ENCODE results near the gene CCR6. TPM values are rescaled to one million over a fixed set of nuclear protein-coding genes. Genes with fewer than 3 reads are reported as not detected.

CCR6 gene
- total and polyA plus RNA-seq, 10 of the 15 experiments (the other 5 are each of a cell fraction or from before 2014, with no cell fraction given): 2.2 to 7.6 (median 6.7) TPM

GRCh38 chr6:167129562-167129961, 6.7 kb downstream of the CCR6 start (continued):
- TF ChIP-seq CUX1 (IDR thresholded peaks at IDR 0.05; ENCODE audit: insufficient replicate concordance, low read depth, low read length) (no peak), TAF1 (IDR thresholded peaks at IDR 0.05; ENCODE audit: borderline replicate concordance, low read depth, low read length) (no peak), NFIC (IDR thresholded peaks at IDR 0.05; ENCODE audit: low read depth, low read length) (0 out of 2 replicates have a peak, but pooled peaks have one; percentile 20)

DNA sequence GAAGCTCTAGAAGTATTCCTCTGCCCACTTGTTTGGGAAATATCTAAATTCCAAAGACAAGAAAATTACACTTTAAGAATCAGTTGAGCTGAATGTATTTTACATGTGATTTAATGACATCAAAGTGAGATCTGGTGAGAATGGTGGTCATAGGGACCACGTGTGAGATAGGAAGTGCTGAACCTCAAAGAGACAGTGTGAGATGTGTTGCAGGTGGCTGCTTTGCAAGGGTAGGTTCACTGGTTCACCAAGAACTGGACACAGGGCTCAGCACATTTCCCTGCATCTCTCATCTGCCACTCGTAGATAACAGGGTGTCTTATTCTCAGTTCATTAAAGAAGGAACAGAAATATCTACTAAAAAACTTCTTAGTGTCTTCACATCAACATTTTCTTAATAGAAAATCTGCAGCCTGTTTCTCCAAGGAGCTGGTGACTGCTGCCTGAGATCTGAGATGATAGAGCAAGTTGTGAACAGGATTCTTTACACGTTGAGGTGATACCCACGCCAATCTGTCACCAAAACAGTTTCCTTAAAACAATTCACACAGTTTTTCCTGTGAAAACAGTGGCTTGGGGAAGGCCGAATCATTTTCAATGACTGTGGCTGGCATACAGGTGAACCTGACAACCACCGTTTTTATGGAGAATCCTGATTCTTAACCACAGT, 7.2 kb downstream of the CCR6 start:
- CTCF ChIA-PET: interaction anchor here (0.9 to 5.3 kb wide), 13 partner anchors 9 to 141 kb away, joined by 3 to 60 read pairs (median 8); partner anchors contain the start of gene CEP43
- SMC1A ChIA-PET (ENCODE audit: uncharacterized antibody, unreplicated experiment): interaction anchor here (0.7 to 21.7 kb wide), 19 partner anchors 8 to 179 kb away, joined by 3 to 542 read pairs (median 7); partner anchors contain the start of genes CCR6 and CEP43
- Histone ChIP-seq H3K36me3 (ENCODE audit: control insufficient read depth in 2 of 2, insufficient read depth in 2 of 2, low read length in 1 of 2) (peaks cover 0 to 2% of the 10 kb centered on the region in 2 experiments; a peak in 1 of 4 replicates), H2AFZ (ENCODE audit: control insufficient read depth, low read depth, low read length) (0 out of 2 replicates have a peak overlapping the region, but pooled peaks have one; percentile 2), H3K4me1 (ENCODE audit: control insufficient read depth, insufficient read depth, low read length) (peaks cover 21% of the 10 kb centered on the region), H3K27ac (ENCODE audit: control insufficient read depth, insufficient read depth) (peak overlapping the region; percentile 47), H3K79me2 (ENCODE audit: control insufficient read depth, insufficient read depth, low read length) (peaks cover 6% of the 10 kb centered on the region), H3K9ac (ENCODE audit: control insufficient read depth, insufficient read depth, low read length) (0 out of 2 replicates have a peak overlapping the region, but pooled peaks have one; percentile 24), H3K4me3 (peak overlapping the region; percentile 1; the same call in 1 of the 2 replicates), H3K4me2 (ENCODE audit: control insufficient read depth, insufficient read depth) (peak overlapping the region; percentile 32), H3K9me3 (replicated peaks; ENCODE audit: control insufficient read depth, insufficient read depth, low read length) (peaks cover 5% of the 10 kb centered on the region; the same call in 2 of the 3 replicates), H4K20me1 (ENCODE audit: control insufficient read depth, insufficient read depth) (no peaks in the 10 kb centered on the region), H3K27me3 (replicated peaks in 1 of 2; ENCODE audit: control insufficient read depth in 2 of 2, insufficient read depth in 2 of 2, low read length in 1 of 2) (no peaks in the 10 kb centered on the region)
- TSS peak; percentile 74 for BruUV-seq (replicated peaks)
- in situ Hi-C loops (cut with MboI): loop anchor here (10.0 to 25.0 kb wide), 2 partner anchors 118 to 355 kb away; no protein-coding TSS in a partner anchor
- no peak for DNase-seq (ENCODE audit: low read depth, low spot score)
- intact Hi-C loops (cut with micrococcal nuclease; ENCODE audit: unreplicated experiment): loop anchor here (2.0 kb wide), 1 partner anchor 35 kb away; no protein-coding TSS in a partner anchor
- RAD21 ChIA-PET (ENCODE audit: unreplicated experiment): interaction anchor here (0.8 to 5.7 kb wide), 17 partner anchors 9 to 179 kb away, joined by 3 to 84 read pairs (median 6); partner anchors contain the start of genes CCR6, CEP43 and RNASET2
- POLR2A ChIA-PET: interaction anchor here (0.5 to 14.7 kb wide), 10 partner anchors 8 to 171 kb away, joined by 3 to 279 read pairs (median 4); partner anchors contain the start of genes CCR6 and CEP43
- peak; percentile 71 for ATAC-seq
- 35% methylated on average over 6 of the region's 6 CpGs for WGBS (ENCODE audit: insufficient coverage, insufficient replicate concordance, low lambda C conversion rate, missing lambda C conversion rate)
- FAIRE-seq: peak; percentile 79
- TF ChIP-seq JUND (IDR thresholded peaks at IDR 0.05; ENCODE audit: low read depth, low read length) (no peak), IKZF1 (conservative IDR thresholded peaks at IDR 0.05) (no peak; the same call in 1 of the 2 replicates), TCF3 (IDR thresholded peaks at IDR 0.05; ENCODE audit: borderline replicate concordance, insufficient read depth, low read depth, low read length) (0 out of 2 replicates have a peak, but pooled peaks have one; percentile 39), RCOR1 (conservative IDR thresholded peaks at IDR 0.05; ENCODE audit: low read depth, low read length) (no peak), NBN (IDR thresholded peaks at IDR 0.05) (no peak), STAT1 (conservative IDR thresholded peaks at IDR 0.05) (no peak), BHLHE40 (IDR thresholded peaks at IDR 0.05; ENCODE audit: borderline replicate concordance in 1 of 2, low read depth in 2 of 2, low read length in 1 of 2) (peak; percentile 22 to 63; a peak in 2 of 4 replicates), RBBP5 (conservative IDR thresholded peaks at IDR 0.05) (no peak), CHD2 (IDR thresholded peaks at IDR 0.05; ENCODE audit: borderline replicate concordance, low read depth, low read length) (0 out of 2 replicates have a peak, but pooled peaks have one; percentile 30), NR2F1 (conservative IDR thresholded peaks at IDR 0.05) (no peak), ZNF24 (IDR thresholded peaks at IDR 0.05) (0 out of 2 replicates have a peak, but pooled peaks have one; percentile 40), MYB (IDR thresholded peaks at IDR 0.05; ENCODE audit: borderline replicate concordance, low read depth, low read length) (no peak), RAD51 (IDR thresholded peaks at IDR 0.05) (peak; percentile 72)

All from GM12878 (cell line).